ENCODE measurements around the gene GVQW3.

The GVQW3 gene

DNA sequence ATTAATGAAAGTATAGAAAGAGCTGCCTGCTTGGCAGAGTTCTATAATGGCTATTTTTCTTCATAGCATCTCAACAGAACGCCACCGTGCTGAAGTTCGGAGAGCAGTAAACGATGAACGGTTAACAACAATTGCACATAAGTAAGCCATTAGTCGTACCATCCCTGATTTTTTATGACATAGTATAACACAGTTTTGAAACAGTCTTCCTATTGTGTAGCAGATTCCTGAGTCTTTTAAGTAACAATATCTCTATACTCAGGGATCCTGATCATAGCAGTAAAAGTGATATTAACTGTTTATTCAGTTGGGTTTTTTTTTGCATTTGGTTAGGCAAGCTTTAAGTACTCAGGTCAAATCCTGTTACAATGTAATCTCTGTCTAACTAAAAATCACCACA, 72.1 kb downstream of the GVQW3 start:
- no peak for DNase-seq

DNA sequence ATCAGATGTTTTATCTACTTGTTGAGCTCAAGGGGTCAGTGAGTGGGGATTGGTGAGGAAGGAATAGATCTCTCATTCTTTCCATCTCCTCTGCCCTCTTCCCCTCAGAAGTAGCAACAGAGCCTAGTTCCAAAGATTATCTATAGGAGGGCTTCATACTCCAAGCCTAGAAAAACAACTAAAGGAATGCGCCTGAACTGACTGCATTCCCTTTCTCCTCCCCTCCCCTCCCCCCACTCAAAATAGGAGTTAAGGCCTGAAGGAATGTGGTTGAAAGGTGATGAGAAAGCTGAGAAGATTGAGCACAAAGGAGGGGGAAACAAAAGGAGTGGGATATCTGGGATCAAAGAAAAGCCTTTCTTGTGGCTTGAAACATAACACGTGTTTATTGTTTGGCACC, 74.2 kb downstream of the GVQW3 start:
- DNase-seq = no peak

DNA sequence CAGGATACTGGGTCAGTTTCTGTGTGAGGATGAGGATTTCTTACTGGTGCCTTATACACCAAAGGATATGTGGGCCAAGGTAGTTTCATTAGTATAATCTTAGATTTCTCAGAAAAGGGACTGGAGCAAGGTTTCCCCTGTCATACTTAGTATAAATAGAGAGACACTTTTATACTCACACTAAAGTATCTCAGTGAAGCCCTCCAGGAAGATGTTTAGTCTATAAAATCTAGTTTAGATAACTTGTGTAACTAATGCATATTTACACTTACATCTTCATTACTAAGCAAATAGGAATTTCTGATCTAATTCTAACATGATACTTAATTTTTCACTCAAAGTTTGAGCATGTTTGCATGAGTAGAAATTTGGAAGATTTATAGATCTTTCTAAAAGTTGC, 74.8 kb downstream of the GVQW3 start:
- DNase-seq = no peak

DNA sequence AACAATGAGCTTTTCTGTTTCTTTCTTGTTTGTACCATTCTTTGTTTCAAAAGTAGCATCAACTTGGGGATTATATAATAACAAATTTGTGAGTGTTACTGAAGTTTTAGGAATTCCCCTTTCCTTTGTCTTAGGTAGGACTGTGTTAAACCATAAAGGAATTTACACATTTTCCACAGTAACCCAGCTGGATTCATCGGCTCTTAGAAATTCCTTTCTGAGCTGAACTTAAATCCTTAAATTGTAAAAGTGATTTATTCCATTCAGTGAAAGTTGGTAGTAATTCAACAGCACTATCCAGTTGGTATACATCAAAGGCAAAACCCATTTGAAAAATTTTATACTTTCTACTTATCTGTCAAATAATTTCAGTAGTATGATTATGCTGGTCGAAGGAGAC, 75.4 kb downstream of the GVQW3 start:
- DNase-seq = no peak

Measured in CD4-positive, alpha-beta T cell treated with Interleukin-4 for 1 hour (primary cell).